ENCODE results near the gene EVI5.
"Not testable (repeated sequence)": the region's sequence is repeated elsewhere in the genome, so short reads cannot be mapped to it uniquely, and the experiment has no call there.

EVI5 gene

GRCh38 chr1:92791487-92792066 lies 6.7 kb upstream of the EVI5 start:
- DNase-seq (ENCODE audit: low read depth), result no peak

- DNase-seq (ENCODE audit: low read depth), result no peak
These were observed 6.0 kb upstream of the EVI5 start for GRCh38 chr1:92790867-92791266.

- DNase-seq (ENCODE audit: low read depth), result no peak
These were observed 5.2 kb upstream of the EVI5 start for GRCh38 chr1:92790081-92790480.

GRCh38 chr1:92786111-92786901 lies 1.4 kb upstream of the EVI5 start:
- DNase-seq (ENCODE audit: low read depth), result no peak

- DNase-seq (ENCODE audit: low read depth), result peak; percentile 5
These were observed 778 bp downstream of the EVI5 start for GRCh38 chr1:92784021-92784638.

GRCh38 chr1:92783550-92783949 lies 1.4 kb downstream of the EVI5 start:
- DNase-seq (ENCODE audit: low read depth), result not testable (repeated sequence)

- no peak for DNase-seq (ENCODE audit: low read depth)
These were observed 6.5 kb downstream of the EVI5 start for GRCh38 chr1:92778376-92778775.

- DNase-seq (ENCODE audit: low read depth), result no peak
These were observed 10.5 kb downstream of the EVI5 start for GRCh38 chr1:92774407-92774806.

- not testable (repeated sequence) for DNase-seq (ENCODE audit: low read depth)
These were observed 11.2 kb downstream of the EVI5 start for GRCh38 chr1:92773749-92774148.

GRCh38 chr1:92769856-92770255 lies 15.1 kb downstream of the EVI5 start:
- DNase-seq (ENCODE audit: low read depth), result no peak

- DNase-seq (ENCODE audit: low read depth), result no peak
These were observed 16.0 kb downstream of the EVI5 start for GRCh38 chr1:92768915-92769314.

- DNase-seq (ENCODE audit: low read depth), result no peak
These were observed 16.6 kb downstream of the EVI5 start for GRCh38 chr1:92768296-92768695.

GRCh38 chr1:92764116-92764515 lies 20.8 kb downstream of the EVI5 start:
- no peak for DNase-seq (ENCODE audit: low read depth)

- DNase-seq (ENCODE audit: low read depth), result no peak
These were observed 22.6 kb downstream of the EVI5 start for GRCh38 chr1:92762355-92762754.

GRCh38 chr1:92759361-92759760 lies 25.5 kb downstream of the EVI5 start:
- DNase-seq (ENCODE audit: low read depth), result no peak

GRCh38 chr1:92756537-92756936 lies 28.4 kb downstream of the EVI5 start:
- DNase-seq (ENCODE audit: low read depth), result no peak

GRCh38 chr1:92755541-92756461 lies 29.1 kb downstream of the EVI5 start:
- no peak for DNase-seq (ENCODE audit: low read depth)

GRCh38 chr1:92754719-92755050 lies 30.2 kb downstream of the EVI5 start:
- no peak for DNase-seq (ENCODE audit: low read depth)

- no peak for DNase-seq (ENCODE audit: low read depth)
These were observed 30.7 kb downstream of the EVI5 start for GRCh38 chr1:92754000-92754718.

- no peak for DNase-seq (ENCODE audit: low read depth)
These were observed 32.2 kb downstream of the EVI5 start for GRCh38 chr1:92752719-92753118.

GRCh38 chr1:92749024-92749634 lies 35.8 kb downstream of the EVI5 start:
- DNase-seq (ENCODE audit: low read depth), result peak; percentile 2

Measured in activated gamma-delta T cell treated with anti-CD3 and anti-CD28 coated beads, Interleukin-2, amount 50 U/mL, for 16 hours (primary cell).